Spinal cord (tissue), 10 donors: ENCODE results near the gene KCNK4. TPM values are rescaled to one million over a fixed set of nuclear protein-coding genes. Genes with fewer than 3 reads are reported as not detected.

Source experiments
- DNase-seq, 6 donors: peaks; one replicate each; pipeline versions ENCODE4 v3.0.0 to v3.0.0-alpha.2; 2013 to 2015; ENCODE audit warnings: low spot score in 6 of 6, low read depth in 4 of 6
- H3K27ac ChIP-seq: one replicate; pipeline ENCODE4 v1.5.1; 2013; ENCODE audit warnings: low read depth, low read length, control low read depth
- H3K27me3 ChIP-seq: one replicate; pipeline ENCODE4 v1.6.1; 2013; ENCODE audit warnings: low read length; ENCODE audit not compliant: control insufficient read depth, insufficient read depth
- H3K36me3 ChIP-seq: one replicate; pipeline ENCODE4 v1.6.1; 2013; ENCODE audit warnings: low read length; ENCODE audit not compliant: control insufficient read depth, insufficient read depth
- H3K4me1 ChIP-seq: one replicate; pipeline ENCODE4 v1.6.1; 2013; ENCODE audit warnings: low read length; ENCODE audit not compliant: control insufficient read depth, insufficient read depth
- H3K4me3 ChIP-seq: one replicate; pipeline ENCODE4 v1.5.1; 2013; ENCODE audit warnings: low read depth, low read length, control low read depth
- H3K9me3 ChIP-seq: one replicate; pipeline ENCODE4 v1.6.1; 2013; ENCODE audit warnings: low read length; ENCODE audit not compliant: control insufficient read depth, insufficient read depth
- WGBS: methylation state at CpG from one replicate; pipeline ENCODE4 v1.1.5; 2013; ENCODE audit warnings: missing lambda C conversion rate; ENCODE audit not compliant: insufficient coverage; 5-methylcytosine and 5-hydroxymethylcytosine counted together
- polyA plus RNA-seq, 2 donors: library from polyadenylated mRNA; unstranded; fragments of 120-200 nt; gene quantifications; one replicate each; pipeline ENCODE4 v1.2.1, GENCODE V29; 2013; ENCODE audit not compliant: insufficient read length in 2 of 2
- total RNA-seq, 2 donors: library from RNA; depleted of rRNA in 1 of 2; stranded (reverse); fragments of 120-200 nt in 1 of 2; fragments of >200 nt in 1 of 2; gene quantifications; one replicate each; pipeline versions ENCODE4 v1.2.3 to v1.2.4, GENCODE V29; 2013 to 2014
- donor health status: healthy.

KCNK4 gene
- total and polyA plus RNA-seq, 4 donors = 1.0 to 7.8 (median 4.8) TPM

- no peak overlapping the region for H3K4me3 ChIP-seq
- H3K36me3 ChIP-seq = peaks cover 11% of the 10 kb centered on the region
- H3K9me3 ChIP-seq = no peaks in the 10 kb centered on the region
- peaks cover 32% of the 10 kb centered on the region for H3K4me1 ChIP-seq
- no peak for DNase-seq
- peaks cover 21% of the 10 kb centered on the region for H3K27me3 ChIP-seq
- 56% methylated on average over 18 of the region's 29 CpGs for WGBS
- H3K27ac ChIP-seq = no peak overlapping the region
Observed at GRCh38 chr11:64342869-64343745, 52.0 kb downstream of the KCNK4 start.

- H3K27me3 ChIP-seq = peaks cover 21% of the 10 kb centered on the region
- no peaks in the 10 kb centered on the region for H3K9me3 ChIP-seq
- H3K27ac ChIP-seq = no peak overlapping the region
- H3K36me3 ChIP-seq = peaks cover 11% of the 10 kb centered on the region
- no peak overlapping the region for H3K4me3 ChIP-seq
- DNase-seq = no peak
- H3K4me1 ChIP-seq = peaks cover 37% of the 10 kb centered on the region
- 83% methylated on average over 17 of the region's 18 CpGs for WGBS
Observed at GRCh38 chr11:64343767-64344559, 52.9 kb downstream of the KCNK4 start.

DNA sequence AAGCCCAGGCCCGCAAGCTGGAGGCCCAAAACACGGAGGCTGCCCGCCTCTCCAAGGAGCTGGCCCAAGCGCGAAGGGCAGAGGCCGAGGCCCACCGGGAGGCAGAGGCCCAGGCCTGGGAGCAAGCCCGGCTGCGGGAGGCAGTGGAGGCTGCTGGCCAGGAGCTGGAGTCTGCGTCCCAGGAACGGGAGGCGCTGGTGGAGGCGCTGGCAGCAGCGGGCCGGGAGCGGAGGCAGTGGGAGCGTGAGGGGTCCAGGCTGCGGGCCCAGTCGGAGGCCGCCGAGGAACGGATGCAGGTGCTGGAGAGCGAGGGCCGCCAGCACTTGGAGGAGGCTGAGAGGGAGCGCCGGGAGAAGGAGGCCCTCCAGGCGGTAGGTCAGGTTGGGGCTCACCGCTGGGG is 53.7 kb downstream of the KCNK4 start:
- Histone ChIP-seq H3K9me3 (no peaks in the 10 kb centered on the region), H3K27ac (no peak overlapping the region), H3K36me3 (peaks cover 11% of the 10 kb centered on the region), H3K4me1 (peaks cover 37% of the 10 kb centered on the region), H3K4me3 (no peak overlapping the region), H3K27me3 (peaks cover 21% of the 10 kb centered on the region)
- 93% methylated on average over 28 of the region's 28 CpGs for WGBS
- DNase-seq = no peak

DNA sequence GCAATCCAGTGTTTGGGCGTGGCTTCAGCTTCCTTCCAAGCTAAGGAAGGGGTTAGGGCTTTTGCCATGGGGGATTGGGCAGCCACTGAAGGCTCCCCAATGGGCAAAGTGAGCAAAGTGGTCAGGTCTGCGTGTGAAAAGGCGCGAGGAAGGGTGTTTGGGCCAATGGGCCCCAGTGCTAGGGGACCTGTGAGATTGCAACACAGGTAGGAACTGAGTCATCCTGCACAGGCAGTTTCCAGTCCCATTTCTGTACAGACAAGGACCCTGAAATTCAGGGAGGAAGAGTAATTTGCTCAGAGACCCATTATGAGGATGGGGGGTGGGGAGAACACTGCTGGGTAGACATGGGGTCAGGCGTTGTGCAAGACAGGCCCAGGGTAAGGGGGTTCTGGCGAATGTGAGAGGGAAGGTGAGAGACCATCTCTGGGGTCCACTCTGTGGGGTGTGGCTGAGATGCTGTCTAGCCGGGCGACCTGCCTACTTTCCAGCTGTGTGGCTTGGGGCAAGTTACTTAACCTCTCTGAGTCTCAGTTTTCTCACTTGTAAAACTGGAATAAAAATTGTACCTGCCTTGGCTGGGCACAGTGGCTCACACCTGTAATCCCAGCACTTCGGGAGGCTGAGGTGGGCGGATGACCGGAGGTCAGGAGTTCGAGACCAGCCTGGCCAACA is 56.2 kb downstream of the KCNK4 start:
- peaks cover 5% of the 10 kb centered on the region for H3K27me3 ChIP-seq
- no peaks in the 10 kb centered on the region for H3K9me3 ChIP-seq
- no peak overlapping the region for H3K4me3 ChIP-seq
- 80% methylated on average over 12 of the region's 12 CpGs for WGBS
- peaks cover 17% of the 10 kb centered on the region for H3K36me3 ChIP-seq
- H3K4me1 ChIP-seq = peaks cover 24% of the 10 kb centered on the region
- H3K27ac ChIP-seq = no peak overlapping the region
- no peak for DNase-seq

DNA sequence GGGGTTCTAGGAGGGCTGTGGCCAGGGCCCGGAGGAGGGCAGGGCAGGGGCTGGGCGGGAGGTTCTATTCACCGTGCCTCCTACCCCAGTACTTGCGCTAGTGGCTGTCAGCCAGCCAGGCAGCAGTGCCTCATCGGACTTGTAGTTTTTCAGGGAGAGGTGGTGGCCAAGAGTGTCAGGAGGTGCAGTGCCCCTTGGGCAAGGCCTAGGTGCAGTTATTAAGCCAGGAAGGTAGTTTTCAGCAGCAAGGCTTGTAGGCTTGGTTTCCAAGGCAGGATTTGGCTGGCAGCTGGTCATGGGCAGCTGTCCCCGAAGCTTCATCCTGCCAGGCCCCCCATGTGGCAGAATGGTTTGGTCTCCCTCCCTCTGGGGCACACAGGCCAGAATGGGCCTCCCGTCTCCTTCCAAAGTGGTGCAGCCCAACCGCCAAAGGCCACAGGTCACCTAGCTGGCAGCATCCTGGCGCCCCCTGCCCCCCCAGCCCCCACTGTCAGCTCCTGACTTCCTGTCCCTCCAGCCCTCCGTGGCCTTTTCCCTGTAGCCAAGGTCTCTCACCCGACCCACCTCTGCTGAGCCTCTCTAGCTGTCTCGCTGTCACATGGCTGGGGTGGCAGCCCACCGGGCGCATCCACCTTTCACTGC is 57.4 kb downstream of the KCNK4 start:
- peak in 1 of 6 donors; percentile 44 for DNase-seq
- no peak overlapping the region for H3K27ac ChIP-seq
- peaks cover 21% of the 10 kb centered on the region for H3K4me1 ChIP-seq
- WGBS = 52% methylated on average over 12 of the region's 14 CpGs
- no peak overlapping the region for H3K4me3 ChIP-seq
- H3K9me3 ChIP-seq = no peaks in the 10 kb centered on the region
- H3K36me3 ChIP-seq = peaks cover 17% of the 10 kb centered on the region
- H3K27me3 ChIP-seq = peaks cover under 1% of the 10 kb centered on the region

GRCh38 chr11:64349025-64349387 is 57.9 kb downstream of the KCNK4 start:
- Histone ChIP-seq H3K4me3 (no peak overlapping the region), H3K4me1 (peaks cover 21% of the 10 kb centered on the region), H3K36me3 (peaks cover 16% of the 10 kb centered on the region), H3K9me3 (no peaks in the 10 kb centered on the region), H3K27me3 (no peaks in the 10 kb centered on the region), H3K27ac (no peak overlapping the region)
- WGBS = 82% methylated on average over 7 of the region's 7 CpGs
- DNase-seq = no peak

DNA sequence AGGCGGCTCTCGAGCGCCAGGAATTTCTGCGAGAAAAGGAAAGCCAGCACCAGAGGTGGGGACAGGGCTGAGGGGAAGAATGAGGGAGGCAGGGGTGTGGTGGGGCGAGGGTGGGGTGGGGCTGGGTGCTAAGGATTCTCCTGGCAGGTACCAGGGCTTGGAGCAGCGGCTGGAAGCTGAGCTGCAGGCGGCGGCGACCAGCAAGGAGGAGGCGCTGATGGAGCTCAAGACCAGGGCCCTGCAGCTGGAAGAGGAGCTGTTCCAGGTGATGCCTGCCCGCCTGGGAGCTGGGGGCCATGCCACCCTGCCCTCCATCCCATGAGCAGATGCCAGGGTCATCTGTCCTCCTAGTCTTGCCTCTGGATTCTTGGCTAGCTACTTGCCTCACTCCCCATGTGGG is 58.3 kb downstream of the KCNK4 start:
- 82% methylated on average over 11 of the region's 11 CpGs for WGBS
- H3K9me3 ChIP-seq = no peaks in the 10 kb centered on the region
- peaks cover 12% of the 10 kb centered on the region for H3K36me3 ChIP-seq
- H3K27me3 ChIP-seq = no peaks in the 10 kb centered on the region
- no peak for DNase-seq
- peaks cover 25% of the 10 kb centered on the region for H3K4me1 ChIP-seq
- no peak overlapping the region for H3K27ac ChIP-seq
- H3K4me3 ChIP-seq = no peak overlapping the region
